Lower leg skin (tissue), 4 donors: ENCODE results near the gene TCF20. TPM values are rescaled to one million over a fixed set of nuclear protein-coding genes. Genes with fewer than 3 reads are reported as not detected.

ENCODE experiments used
- DNase-seq, 2 donors: peaks; one replicate each; pipeline ENCODE4 v3.0.0-alpha.2; 2019; ENCODE audit warnings: low spot score in 2 of 2
- H3K4me3 ChIP-seq: fragments of 200-600 bp; sonication (generic); 2 replicates; pipeline ENCODE4 v1.5.1; 2017; ENCODE audit warnings: mild to moderate bottlenecking, low read depth; ENCODE audit not compliant: poor library complexity, severe bottlenecking
- CTCF ChIP-seq, 3 donors: fragments of 450-650 bp; IDR thresholded peaks; one replicate each; pipeline ENCODE4 v1.5.1; 2016; ENCODE audit warnings: antibody characterized with exemption in 3 of 3, mild to moderate bottlenecking in 3 of 3, moderate library complexity in 2 of 3
- POLR2A ChIP-seq, 2 donors: fragments of 450-650 bp; IDR thresholded peaks; one replicate each; pipeline ENCODE4 v1.6.1; 2016 to 2017; ENCODE audit warnings: antibody characterized with exemption in 2 of 2, mild to moderate bottlenecking in 1 of 2, moderate library complexity in 1 of 2
- WGBS, 2 donors: methylation state at CpG; one replicate each; pipeline ENCODE4 v1.1.5; 2018; 5-methylcytosine and 5-hydroxymethylcytosine counted together
- intact Hi-C: fragments of 100-400 bp; cut with DNase I; formaldehyde crosslinking; loops from one replicate; pipeline ENCODE4 v1.15.0; 2023; ENCODE audit warnings: low total_unique reads
- total RNA-seq, 4 donors: library from RNA; depleted of rRNA; stranded (reverse); fragments of >200 nt; gene quantifications; one replicate each; pipeline ENCODE4 v1.1.0, GENCODE V29; 2016

TCF20 gene
- total RNA-seq, 4 donors from 2014 or later = 51.1 to 62.3 (median 58.4) TPM

GRCh38 chr22:42257386-42257785 is 13.1 kb downstream of the TCF20 start:
- TF ChIP-seq CTCF (IDR thresholded peaks at IDR 0.05) (no peak), POLR2A (IDR thresholded peaks at IDR 0.05) (no peak)
- intact Hi-C loops = no loop called here
- DNase-seq = no peak
- 87 to 95% methylated on average over 2 of the region's 2 CpGs for WGBS, 2 donors
- H3K4me3 ChIP-seq = no peak overlapping the region

DNA sequence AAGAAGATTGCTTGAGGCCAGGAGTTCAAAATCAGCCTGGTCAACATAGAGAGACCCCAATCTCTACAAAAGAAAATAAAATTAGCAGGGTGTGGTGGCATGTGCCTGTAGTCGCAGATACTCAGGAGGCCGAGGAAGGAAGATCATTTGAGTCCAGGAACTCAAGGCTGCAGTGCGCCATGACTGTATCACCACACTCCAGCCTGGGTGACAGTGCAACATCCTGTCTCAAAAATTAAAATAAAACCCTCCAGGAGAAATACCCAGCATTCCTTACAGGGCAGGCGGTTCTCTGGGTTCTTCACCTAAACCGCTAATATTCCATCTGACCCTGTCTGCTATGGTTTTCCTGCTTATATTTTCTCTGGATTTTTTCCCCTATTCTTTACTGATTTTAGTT is 13.5 kb downstream of the TCF20 start:
- WGBS, 2 donors = 92 to 93% methylated on average over 5 of the region's 5 CpGs
- no peak for DNase-seq
- no peak for TF ChIP-seq POLR2A (IDR thresholded peaks at IDR 0.05)
- TF ChIP-seq CTCF (IDR thresholded peaks at IDR 0.05) = no peak
- H3K4me3 ChIP-seq = no peak overlapping the region
- intact Hi-C loops = no loop called here

- 52 to 58% methylated on average over 2 of the region's 2 CpGs for WGBS, 2 donors
- H3K4me3 ChIP-seq = no peak overlapping the region
- no peak for TF ChIP-seq POLR2A (IDR thresholded peaks at IDR 0.05)
- TF ChIP-seq CTCF (IDR thresholded peaks at IDR 0.05) = no peak
- DNase-seq = no peak
- intact Hi-C loops = no loop called here
These were observed 14.2 kb downstream of the TCF20 start for GRCh38 chr22:42256220-42256619.

- TF ChIP-seq CTCF (IDR thresholded peaks at IDR 0.05) = no peak
- TF ChIP-seq POLR2A (IDR thresholded peaks at IDR 0.05) = no peak
- no peak overlapping the region for H3K4me3 ChIP-seq
- no peak for DNase-seq
- WGBS, 2 donors = 90% methylated on average over 4 of the region's 4 CpGs
- intact Hi-C loops = no loop called here
These were observed 20.6 kb downstream of the TCF20 start for GRCh38 chr22:42249831-42250230.

DNA sequence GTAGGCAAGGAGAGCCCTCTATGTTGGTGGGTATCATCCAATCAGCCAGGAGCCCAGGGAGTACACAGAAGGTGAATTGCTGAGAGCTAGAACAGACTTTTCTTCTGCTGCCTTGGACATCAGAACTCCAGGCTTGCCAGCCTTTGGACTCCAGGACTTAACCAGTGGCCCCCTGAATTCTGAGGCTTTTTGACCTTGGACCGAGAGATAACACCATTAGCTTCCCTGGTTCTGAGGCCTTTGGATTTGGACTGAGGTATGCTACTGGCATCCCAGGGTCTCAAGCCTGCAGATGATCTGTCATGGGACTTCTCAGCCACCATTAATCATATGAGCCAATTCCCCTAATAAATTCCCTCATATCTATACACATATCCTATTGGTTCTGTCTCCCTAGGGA is 21.5 kb downstream of the TCF20 start:
- DNase-seq = no peak
- no peak overlapping the region for H3K4me3 ChIP-seq
- no peak for TF ChIP-seq POLR2A (IDR thresholded peaks at IDR 0.05)
- TF ChIP-seq CTCF (IDR thresholded peaks at IDR 0.05) = no peak
- intact Hi-C loops = no loop called here
- WGBS, 2 donors = 27 to 31% methylated on average over 1 of the region's 1 CpG

- whole genome bisulfite sequencing, 2 donors = 45 to 66% methylated on average over 3 of the region's 3 CpGs
- H3K4me3 ChIP-seq = no peak overlapping the region
- intact Hi-C loops = no loop called here
- TF ChIP-seq POLR2A (IDR thresholded peaks at IDR 0.05) = no peak
- no peak for TF ChIP-seq CTCF (IDR thresholded peaks at IDR 0.05)
- DNase-seq = no peak
These were observed 22.9 kb downstream of the TCF20 start for GRCh38 chr22:42247596-42247995.
